ENCODE measurements around the gene TTLL7.

The TTLL7 gene

GRCh38 chr1:83978056-83978455 lies 20.9 kb downstream of the TTLL7 start:
- DNase-seq (ENCODE audit: low read depth) = no peak
- TF ChIP-seq, protein P1, sequence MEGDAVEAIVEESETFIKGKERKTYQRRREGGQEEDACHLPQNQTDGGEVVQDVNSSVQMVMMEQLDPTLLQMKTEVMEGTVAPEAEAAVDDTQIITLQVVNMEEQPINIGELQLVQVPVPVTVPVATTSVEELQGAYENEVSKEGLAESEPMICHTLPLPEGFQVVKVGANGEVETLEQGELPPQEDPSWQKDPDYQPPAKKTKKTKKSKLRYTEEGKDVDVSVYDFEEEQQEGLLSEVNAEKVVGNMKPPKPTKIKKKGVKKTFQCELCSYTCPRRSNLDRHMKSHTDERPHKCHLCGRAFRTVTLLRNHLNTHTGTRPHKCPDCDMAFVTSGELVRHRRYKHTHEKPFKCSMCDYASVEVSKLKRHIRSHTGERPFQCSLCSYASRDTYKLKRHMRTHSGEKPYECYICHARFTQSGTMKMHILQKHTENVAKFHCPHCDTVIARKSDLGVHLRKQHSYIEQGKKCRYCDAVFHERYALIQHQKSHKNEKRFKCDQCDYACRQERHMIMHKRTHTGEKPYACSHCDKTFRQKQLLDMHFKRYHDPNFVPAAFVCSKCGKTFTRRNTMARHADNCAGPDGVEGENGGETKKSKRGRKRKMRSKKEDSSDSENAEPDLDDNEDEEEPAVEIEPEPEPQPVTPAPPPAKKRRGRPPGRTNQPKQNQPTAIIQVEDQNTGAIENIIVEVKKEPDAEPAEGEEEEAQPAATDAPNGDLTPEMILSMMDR (conservative IDR thresholded peaks at IDR 0.05; ENCODE audit: low read depth, low read length) = no peak
- no peak overlapping the region for H3K4me3 ChIP-seq (ENCODE audit: low read depth, low read length)

- no peak for DNase-seq (ENCODE audit: low read depth)
- TF ChIP-seq, protein P1 (conservative IDR thresholded peaks at IDR 0.05; ENCODE audit: low read depth, low read length) = no peak
- no peak overlapping the region for H3K4me3 ChIP-seq (ENCODE audit: low read depth, low read length)
Observed at GRCh38 chr1:83976920-83977319, 22.0 kb downstream of the TTLL7 start.

- H3K4me3 ChIP-seq (ENCODE audit: low read depth, low read length) = no peak overlapping the region
- TF ChIP-seq, protein P1 (conservative IDR thresholded peaks at IDR 0.05; ENCODE audit: low read depth, low read length) = no peak
- no peak for DNase-seq (ENCODE audit: low read depth)
Observed at GRCh38 chr1:83970802-83971201, 28.1 kb downstream of the TTLL7 start.

GRCh38 chr1:83970114-83970513 lies 28.8 kb downstream of the TTLL7 start:
- TF ChIP-seq, protein P1 (conservative IDR thresholded peaks at IDR 0.05; ENCODE audit: low read depth, low read length) = no peak
- no peak overlapping the region for H3K4me3 ChIP-seq (ENCODE audit: low read depth, low read length)
- no peak for DNase-seq (ENCODE audit: low read depth)

- TF ChIP-seq, protein P1 (conservative IDR thresholded peaks at IDR 0.05; ENCODE audit: low read depth, low read length) = no peak
- no peak for DNase-seq (ENCODE audit: low read depth)
- no peak overlapping the region for H3K4me3 ChIP-seq (ENCODE audit: low read depth, low read length)
Observed at GRCh38 chr1:83967336-83967735, 31.6 kb downstream of the TTLL7 start.

- DNase-seq (ENCODE audit: low read depth) = no peak
- TF ChIP-seq, protein P1 (conservative IDR thresholded peaks at IDR 0.05; ENCODE audit: low read depth, low read length) = no peak
- no peak overlapping the region for H3K4me3 ChIP-seq (ENCODE audit: low read depth, low read length)
Observed at GRCh38 chr1:83964153-83964552, 34.8 kb downstream of the TTLL7 start.

- DNase-seq (ENCODE audit: low read depth) = no peak
- TF ChIP-seq, protein P1 (conservative IDR thresholded peaks at IDR 0.05; ENCODE audit: low read depth, low read length) = no peak
- no peak overlapping the region for H3K4me3 ChIP-seq (ENCODE audit: low read depth, low read length)
Observed at GRCh38 chr1:83961571-83962295, 37.2 kb downstream of the TTLL7 start.
